GM18517 (cell line): Measurements from ENCODE around the gene DMD.

ENCODE experiments used
- ATAC-seq: cut with Tn5 transposase; IDR thresholded peaks from one replicate; pipeline ENCODE4 v1.9.1; 2021; ENCODE audit warnings: mild to moderate bottlenecking, moderate library complexity; ENCODE audit not compliant: unreplicated experiment

DMD gene

DNA sequence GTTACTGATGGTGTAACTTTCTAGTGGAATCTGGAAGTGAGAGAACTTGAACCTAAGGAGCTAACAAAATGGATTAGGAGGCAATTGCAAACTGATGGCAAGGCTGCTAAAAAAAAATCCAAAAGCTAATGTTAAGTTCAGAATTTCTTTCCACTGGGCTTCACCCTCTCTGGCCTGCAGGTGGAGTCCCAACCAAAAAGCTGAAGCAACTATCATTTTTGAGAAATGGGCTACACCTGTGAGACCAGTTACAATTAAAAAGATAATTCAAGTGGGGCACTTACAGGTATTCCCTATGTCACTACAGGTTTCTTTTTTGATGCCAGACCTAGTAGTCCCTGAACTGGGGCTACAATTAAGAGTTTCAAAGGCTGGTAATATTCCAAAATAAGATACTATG is 1997.4 kb downstream of the DMD start:
- peak; percentile 50 for ATAC-seq

DNA sequence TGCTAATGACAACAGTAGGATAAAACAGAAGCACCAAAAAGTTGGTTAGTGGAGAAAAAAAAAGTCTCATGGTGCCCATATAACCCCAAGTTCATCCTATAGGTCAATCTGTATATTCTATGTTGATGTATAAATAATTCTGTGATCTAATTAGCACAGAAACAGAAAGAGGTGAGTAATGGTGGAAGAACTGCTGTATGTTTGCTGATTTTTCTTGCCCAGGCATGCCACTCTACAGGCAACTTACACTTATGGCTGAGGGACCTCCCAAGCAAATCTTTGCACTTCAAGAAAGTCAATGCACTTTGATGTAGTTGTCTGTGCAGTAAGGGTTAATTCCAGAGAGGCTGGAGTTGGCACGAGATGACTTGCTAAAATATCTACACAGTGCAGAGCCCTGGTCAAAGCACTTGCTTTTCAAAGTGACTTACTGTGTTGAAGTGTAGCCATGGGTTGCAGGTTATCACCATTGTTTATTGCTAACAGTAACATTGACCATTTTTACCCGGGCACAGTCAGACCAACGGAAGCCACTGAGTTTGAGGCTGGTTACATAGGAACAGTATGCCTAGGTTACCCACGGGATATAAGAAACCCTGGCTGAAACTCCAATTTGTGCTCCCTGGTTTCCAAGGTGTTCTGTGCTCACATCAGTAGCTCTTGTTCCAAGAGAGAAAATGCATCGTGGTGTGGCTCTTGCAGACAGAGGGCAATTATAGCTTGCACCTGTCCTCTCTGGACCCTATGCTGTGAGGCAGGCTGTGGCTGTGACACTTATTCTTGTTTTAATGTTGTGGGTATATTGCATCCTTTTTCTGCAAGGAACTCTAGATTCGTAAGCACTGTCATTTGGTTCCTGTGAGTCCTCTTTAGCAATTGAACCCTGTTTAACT is 1998.2 kb downstream of the DMD start:
- no peak for ATAC-seq

DNA sequence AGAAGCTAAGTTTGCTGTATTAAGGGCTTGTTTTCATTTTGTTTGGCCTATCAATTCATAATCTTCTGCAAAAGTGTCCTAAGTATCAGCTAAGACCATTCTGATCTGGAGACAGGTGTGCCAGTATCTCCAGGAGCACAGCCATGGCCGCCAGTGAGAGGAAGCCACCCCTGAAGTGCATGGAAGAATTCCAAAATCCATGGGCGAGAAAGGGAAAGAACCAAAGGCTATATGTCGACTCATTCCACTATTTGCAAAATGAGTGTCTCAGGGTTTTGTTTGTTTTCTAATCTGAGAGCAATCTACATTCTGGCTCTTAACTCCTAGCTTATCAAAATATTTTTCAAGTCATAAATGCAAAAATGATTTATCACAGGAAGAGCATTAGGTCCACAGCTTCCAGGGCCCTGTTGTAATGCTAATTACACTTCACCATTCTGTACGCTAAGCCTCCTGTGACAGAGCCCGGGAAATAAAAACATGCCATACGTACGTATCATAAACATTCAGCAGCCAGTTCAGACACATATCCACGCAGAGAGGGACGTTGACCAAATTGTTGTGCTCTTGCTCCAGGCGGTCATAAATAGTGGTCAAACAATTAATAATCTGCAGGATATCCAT is 2002.2 kb downstream of the DMD start:
- ATAC-seq = no peak

DNA sequence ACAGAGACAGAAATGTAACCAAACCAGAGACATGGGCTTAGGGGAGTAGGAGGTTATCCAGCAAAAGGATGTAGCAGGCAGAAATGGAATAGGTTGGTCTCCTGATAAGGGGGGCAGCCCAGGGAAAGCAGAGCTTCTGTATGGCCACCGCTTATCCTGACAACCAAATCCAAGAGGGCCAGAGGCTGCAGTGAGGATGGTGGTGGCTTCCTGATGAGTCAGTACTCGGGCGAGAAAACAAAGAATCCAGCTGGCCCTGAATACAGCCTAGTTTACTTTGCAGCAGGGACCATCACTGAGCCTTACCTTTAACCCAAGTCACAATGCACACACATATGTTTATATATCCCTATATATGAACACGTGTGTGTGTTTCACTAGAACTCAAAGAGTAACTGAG is 2009.8 kb downstream of the DMD start:
- ATAC-seq = no peak

DNA sequence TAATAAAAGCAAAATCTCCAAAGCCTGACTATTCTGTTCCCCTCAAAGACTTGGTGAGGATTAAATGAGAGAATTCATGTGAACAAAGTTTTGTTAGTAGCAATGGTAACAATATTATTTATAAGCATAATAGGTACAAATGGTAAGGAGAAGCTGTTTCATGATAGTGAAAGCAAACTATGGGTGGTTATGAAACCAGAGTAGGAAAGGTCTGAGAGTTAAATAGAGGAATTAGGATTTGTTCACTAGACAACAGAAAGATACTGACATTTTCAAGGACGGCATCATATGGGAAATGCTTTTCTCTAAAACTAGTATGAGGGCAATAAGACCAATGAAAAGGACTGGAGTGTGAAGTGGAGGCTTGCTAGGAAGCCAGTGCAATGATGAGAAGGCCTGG is 2010.9 kb downstream of the DMD start:
- ATAC-seq = no peak

DNA sequence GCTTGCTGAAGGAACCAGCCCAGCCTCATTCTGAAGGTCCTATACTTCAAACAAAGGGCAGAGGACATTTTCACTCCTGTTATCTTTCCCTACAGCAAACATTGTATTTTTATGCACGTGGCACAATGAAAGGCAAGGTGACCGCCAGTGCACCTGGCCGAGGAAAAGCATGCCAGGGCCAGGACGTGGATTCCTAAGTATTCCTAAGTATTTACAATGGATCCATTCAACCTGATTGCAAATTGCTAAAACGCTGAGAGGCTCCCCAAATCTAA is 2011.6 kb downstream of the DMD start:
- ATAC-seq = no peak

DNA sequence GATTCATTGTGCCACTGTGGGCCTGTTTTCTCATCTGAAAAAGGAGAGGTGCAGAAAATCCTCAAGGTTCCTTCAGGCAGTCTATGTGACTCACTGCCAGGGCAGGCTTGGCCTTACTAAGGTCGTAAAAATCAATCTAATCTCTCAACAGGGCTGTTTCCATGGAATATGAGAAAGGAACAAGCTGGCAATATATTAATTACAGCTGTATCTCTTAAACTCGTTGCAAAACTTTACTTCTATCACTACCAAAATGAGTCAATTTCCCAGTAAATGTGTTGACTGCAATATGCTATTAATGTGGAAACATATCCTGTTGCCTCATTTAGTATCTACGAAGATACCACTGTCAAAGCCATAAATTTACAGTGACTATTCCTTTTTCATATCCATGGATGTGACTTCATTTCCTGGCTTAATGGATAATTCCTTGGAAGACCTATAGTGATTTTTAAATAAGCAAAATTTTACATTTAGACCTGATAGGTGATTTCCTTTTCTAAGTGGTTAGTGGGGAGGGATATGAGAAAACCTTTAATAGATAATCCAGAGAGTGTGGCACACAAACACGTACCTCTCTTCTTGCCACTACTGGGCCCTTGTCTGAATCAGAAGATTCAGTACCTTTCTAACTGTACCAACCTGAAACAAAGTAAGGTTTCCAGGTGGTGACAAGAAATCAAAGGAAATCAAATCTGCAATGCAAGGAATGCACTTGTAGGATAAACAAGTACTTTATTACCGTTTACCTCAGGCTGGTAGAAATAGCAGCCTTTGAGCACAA is 2012.1 kb downstream of the DMD start:
- ATAC-seq = no peak

DNA sequence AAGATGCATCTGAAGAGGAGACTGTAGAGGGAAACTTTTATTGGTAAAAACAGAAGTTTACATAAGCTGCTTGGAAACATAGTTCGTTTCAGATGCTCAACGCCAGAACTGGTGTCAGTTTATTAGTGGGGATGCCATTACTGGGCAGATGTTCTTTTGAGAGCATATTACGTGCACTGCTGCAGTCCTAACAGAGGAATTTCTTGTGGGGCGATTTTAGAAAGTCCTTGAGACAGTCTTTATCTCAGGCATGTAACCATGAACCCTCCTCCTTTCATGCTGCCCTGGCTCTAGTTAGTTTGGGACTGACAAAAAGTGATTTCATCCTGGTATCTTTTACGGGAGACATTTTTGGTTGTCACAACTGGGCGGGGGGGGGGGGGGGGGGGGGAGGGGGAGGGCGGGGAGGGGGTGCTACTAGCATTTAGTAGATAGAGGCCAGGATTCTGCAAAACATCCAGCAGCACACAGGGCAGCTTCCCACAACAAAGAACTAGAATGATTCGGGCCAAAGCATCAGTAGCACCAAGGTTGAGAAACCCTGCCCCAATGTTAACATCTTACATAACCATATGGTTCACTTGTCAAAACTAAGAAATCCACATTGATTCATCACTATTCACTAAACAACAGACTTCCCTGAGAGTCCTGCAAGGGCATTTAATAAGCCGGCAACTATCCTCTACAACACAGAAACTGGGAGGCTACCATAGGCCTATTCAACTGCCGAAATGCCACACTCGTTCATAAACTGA is 2021.0 kb downstream of the DMD start:
- ATAC-seq = no peak

DNA sequence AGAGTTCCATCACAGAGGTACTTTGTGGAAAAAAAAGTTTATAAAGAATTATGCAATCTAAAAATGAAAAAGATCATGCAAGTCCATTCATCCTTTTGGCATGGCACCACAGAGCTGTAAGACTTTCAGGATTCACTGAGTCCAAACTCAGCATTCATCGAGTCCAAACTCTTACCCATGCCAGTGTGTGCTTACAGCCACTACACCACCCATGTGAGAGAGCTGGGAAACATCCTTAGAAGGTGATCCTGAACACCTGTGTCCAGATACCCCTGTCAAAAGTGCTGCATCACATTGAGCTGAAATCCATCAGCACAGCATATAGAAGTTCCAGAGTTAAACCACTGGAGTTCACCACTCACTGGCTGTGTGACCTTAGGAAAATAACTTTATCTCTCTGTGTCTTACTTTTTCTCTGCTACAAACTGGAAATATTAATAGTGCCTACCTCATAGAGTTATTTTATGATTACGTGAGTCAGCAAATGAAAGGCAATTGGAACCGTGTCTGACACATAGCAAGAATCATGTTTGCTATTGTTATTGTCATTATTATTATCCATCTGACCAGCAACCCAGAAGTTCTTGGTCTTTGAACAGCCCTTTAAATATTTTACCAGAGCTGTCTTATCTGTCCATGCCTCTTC is 2024.5 kb downstream of the DMD start:
- no peak for ATAC-seq

DNA sequence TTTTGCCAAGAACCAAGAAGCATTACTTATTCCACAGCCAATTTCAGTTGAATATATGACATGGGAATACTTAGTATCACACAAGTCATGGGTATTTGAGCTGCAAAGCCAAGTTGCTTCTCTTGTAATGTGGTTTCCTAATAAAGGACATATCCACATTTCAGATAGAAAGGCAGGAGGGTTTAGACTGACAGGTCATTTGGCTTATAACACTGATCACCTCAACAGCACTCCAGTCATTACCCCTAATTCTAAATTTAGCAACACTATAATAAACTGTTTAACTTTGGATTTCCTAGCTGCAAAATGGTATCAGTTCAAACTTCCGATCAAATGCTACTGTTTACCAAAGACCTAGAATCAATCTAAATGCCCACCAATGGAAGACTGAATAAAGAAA is 2025.5 kb downstream of the DMD start:
- ATAC-seq = no peak

DNA sequence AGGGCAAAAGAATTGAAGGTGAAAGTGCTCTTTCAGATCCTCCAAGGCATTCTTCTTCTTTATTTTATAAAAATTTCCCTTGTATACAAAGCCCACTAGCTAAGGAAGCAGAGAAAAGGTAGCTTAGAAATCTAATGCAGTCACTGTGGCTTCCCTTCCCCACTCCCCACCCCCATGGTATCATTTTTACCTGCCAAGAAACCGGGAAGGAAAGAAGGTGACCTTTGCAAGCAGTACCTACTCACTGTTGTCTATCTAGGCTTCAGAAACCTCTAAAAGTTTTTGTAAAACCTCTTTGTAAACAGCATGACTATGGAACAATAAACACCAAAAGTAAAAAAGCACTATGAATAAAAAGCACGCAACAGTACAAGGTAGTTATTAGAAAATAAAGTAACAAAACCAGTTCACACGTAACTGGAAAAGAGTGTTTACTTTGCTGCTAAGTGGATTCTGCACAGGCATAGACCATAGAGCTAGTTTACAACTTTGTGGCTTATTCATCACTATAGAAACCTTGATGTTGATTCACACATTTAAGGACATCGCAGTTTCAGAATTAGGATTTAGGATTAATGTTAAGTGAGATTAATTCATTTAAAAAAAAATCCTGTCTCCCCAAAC is 2029.9 kb downstream of the DMD start:
- no peak for ATAC-seq

DNA sequence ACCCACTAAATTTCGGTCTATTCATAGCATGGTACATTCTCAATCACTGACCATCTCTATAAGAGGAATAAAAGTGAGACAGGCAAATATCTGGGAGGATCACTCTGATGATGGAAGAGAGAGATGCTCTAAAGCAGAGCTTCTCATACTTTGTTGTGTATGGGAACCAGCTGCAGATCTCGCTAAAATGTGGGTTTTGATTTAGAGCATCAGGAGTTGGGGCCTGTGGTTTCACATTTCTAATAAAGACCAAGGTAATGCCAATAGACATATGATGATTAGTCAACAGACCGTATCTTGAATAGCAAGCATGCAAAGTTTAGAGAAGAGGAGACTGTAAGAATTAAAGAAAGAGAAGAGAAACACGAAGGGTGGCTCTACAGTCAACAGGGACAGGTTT is 2032.1 kb downstream of the DMD start:
- ATAC-seq = no peak

DNA sequence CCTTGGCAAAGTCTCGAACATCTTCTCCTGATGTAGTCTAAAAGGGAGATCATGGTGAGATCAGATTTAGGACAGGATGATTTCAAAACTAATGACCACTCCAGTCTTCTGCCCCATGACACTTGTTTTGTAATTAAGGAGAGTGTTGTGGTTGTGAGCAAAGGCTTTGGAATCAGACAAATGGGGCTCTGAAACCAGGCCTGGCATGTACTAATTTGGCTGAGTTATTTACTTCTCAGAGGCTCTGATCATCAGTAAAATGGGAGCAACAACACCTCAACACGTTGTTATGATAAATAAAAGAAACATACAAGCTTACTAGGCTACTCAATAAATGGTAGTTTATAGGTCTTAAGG is 2032.6 kb downstream of the DMD start:
- no peak for ATAC-seq

DNA sequence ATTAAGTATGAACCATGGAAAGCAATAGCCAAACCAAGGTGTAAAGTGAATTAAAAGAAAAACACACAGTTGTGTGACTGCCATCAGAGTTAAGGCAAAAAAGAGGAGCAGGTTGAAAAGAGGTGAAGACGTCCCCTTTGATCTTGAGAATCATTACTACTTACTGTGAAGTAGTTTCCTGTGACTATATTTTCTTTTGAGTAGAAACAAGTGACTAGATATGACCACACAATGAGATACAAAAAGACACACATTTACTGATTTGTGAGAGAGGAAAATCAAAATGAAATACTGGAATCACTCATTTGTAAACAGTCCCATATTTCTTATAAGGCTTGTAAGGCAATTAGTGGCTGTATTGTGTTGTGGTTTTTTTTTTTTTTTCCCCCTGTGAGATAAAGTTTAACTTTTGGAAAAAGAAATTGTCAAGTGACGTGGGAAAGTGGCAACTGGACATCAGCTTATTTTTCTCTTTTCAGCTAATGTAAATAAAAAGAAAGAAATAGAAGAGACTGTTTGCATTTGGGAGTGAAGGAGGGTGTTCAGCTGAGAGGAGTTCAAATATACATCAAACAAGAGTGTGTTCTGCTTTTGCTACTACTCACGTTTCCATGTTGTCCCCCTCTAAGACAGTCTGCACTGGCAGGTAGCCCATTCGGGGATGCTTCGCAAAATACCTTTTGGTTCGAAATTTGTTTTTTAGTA is 2033.1 kb downstream of the DMD start:
- no peak for ATAC-seq

DNA sequence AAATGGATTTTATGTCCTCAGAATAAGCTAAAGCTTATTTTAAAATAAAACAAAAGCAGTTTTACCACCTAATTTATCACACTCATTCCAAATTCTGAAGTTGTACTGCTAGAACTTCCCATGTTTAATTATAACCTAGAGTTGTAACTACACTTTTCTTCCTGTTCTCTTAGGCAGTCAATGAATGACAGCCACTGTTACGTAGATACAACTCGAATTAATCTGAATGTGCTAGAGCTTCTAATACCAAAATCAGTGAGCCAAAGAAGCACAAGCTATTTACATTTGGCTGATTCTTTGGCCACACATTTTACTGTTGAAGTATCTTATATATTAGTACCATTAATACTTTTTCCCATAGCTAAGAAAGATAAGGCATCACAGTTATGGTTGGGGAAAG is 2040.6 kb downstream of the DMD start:
- no peak for ATAC-seq

DNA sequence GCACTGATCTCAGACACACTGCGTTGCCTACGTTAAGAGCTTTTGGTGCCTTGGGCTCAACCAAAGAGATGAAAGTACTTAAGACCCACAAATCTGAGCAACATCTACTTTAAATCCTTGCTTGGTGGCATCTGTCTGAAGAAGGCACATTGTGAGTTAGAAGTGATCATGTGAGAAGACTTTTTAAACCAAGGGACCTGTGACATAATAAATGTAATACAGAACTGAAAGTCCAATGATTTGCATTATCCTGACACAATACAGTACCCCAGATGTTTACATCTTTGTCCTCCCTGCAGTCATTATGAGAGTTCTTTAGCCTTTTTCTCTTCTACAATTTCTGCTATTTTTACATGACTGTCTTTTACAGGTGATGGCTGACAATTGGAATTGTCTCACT is 2042.8 kb downstream of the DMD start:
- peak; percentile 99 for ATAC-seq

DNA sequence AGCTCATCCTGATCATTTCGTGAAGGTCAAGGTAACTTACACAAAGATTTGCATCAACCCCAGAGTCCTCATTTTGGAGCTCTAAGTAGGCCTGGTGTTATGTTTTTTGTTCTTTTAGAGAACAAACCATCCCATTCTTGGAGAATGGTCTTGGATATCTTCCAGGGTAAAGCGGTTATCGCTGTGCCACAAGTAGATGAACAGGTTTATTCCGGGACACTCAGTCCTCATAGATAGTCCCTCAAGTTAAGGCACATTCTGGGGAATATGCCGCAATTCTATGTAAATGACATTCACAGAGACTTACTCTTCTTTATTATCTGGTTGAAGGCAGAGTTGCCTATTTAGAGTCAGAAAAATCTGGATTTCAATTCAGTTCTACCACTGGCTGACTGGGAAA is 2044.5 kb downstream of the DMD start:
- no peak for ATAC-seq

DNA sequence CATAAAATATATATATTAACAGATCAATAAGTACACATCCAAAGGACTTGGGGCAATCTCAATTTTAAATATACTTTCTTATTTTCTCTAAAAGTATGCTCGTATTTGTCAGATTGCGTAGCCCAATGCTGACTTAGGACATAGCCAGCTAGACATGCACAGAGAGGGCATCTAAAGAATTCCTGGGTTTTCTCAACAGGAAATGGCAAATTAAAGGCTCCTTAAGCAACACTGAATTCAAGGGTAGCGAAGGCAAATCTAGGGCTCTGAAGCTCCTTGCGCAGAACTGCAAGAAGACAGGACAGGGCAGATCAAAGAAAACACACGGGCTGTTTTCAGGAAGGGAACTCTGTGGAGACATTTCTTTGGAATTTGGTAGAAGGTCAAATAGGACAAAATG is 2044.9 kb downstream of the DMD start:
- ATAC-seq = no peak

DNA sequence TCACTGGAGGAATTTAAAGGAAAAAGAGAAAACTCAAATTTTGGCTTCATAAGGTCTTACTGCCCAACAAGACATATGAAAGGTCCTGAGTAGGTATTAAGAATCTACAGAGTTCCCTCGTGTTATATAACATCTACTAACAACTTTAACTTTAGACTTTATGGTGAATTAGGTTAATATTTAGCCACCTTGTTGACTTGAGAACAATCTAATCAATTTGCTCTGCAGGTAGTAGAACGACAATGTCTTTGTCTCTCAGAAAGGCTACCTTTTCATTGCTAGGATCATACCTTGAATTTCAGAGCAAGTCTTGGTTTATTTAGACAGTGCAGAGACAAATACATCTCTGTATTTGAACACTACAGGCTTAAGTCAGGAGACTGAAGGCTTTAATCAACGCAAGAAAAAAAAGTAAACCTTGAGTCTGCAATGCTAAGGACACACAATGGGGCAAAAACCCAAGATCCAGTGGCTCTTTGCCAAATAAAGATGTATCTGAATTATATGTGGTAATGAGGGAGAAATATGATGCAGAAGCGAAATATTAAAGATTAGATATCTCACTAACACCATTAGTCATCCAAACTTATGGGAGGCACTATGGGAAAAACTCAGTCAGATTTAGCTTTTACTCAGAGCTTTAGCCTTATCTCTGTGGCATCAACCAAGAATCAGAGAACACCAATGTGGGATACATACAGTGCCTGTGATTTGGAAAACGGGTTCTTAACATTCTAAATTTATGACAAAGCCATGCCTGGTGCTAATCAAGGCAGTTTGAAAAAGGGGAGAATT is 2045.9 kb downstream of the DMD start:
- ATAC-seq = no peak
